Fibroblast of mammary gland (primary cell): ENCODE data around the gene MAD2L2.

ENCODE experiments used
- DNase-seq: peaks from one replicate; pipeline ENCODE4 v3.0.0-alpha.2; 2010; ENCODE audit warnings: low read depth
- H3K4me3 ChIP-seq: 2 replicates; pipeline ENCODE4 v1.5.1; 2011; ENCODE audit warnings: low read depth, mild to moderate bottlenecking, low read length, moderate library complexity; ENCODE audit not compliant: control insufficient read depth
- CTCF ChIP-seq: conservative IDR thresholded peaks from 2 replicates; pipeline ENCODE4 v1.5.1; 2011; ENCODE audit warnings: low read depth, low read length, inconsistent platforms; ENCODE audit not compliant: control insufficient read depth, insufficient read depth

MAD2L2 gene

GRCh38 chr1:11649624-11650330 lies 31.2 kb downstream of the MAD2L2 start:
- no peak for DNase-seq
- TF ChIP-seq CTCF = no peak
- no peak overlapping the region for H3K4me3 ChIP-seq

GRCh38 chr1:11649237-11649623 lies 31.7 kb downstream of the MAD2L2 start:
- H3K4me3 ChIP-seq = no peak overlapping the region
- TF ChIP-seq CTCF = no peak
- DNase-seq = no peak

- no peak overlapping the region for H3K4me3 ChIP-seq
- TF ChIP-seq CTCF = no peak
- DNase-seq = no peak
Measured at GRCh38 chr1:11648732-11649158, 32.2 kb downstream of the MAD2L2 start.

- no peak for DNase-seq
- no peak for TF ChIP-seq CTCF
- no peak overlapping the region for H3K4me3 ChIP-seq
Measured at GRCh38 chr1:11648039-11648438, 32.9 kb downstream of the MAD2L2 start.

GRCh38 chr1:11647333-11647732 lies 33.6 kb downstream of the MAD2L2 start:
- H3K4me3 ChIP-seq = no peak overlapping the region
- no peak for TF ChIP-seq CTCF
- DNase-seq = no peak

DNA sequence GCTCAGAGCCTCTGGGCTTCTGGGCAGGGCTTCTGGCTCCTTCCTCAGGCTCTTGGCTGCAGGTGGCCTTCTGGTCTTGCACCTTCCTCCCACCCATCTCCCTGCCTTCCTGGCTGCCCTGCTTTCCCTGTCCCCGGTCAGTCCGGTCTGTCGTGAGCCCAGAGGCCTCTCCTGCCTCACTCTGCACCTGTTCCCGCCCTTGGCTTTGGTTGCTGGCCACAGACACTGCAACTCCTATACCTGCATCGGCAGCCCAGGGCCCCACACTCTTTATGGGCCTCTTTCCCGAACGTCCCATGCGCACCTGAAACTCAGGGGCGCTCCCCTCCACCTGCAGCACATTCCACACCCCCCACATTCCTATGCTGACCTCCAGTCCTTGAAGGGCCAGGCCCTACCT lies 34.6 kb downstream of the MAD2L2 start:
- H3K4me3 ChIP-seq = no peak overlapping the region
- TF ChIP-seq CTCF = no peak
- no peak for DNase-seq
